GM12872 (cell line): Measurements from ENCODE around the gene ANAPC16.

Experiments
- CTCF ChIP-seq: IDR thresholded peaks from 3 replicates; pipeline ENCODE4 v1.5.1; 2011; ENCODE audit warnings: low read depth, mild to moderate bottlenecking, low read length, moderate library complexity; ENCODE audit not compliant: insufficient read depth

Gene ANAPC16

GRCh38 chr10:72251635-72252034 lies 35.8 kb downstream of the ANAPC16 start:
- TF ChIP-seq CTCF, result no peak

GRCh38 chr10:72252972-72253371 lies 37.2 kb downstream of the ANAPC16 start:
- no peak for TF ChIP-seq CTCF

GRCh38 chr10:72253578-72253977 lies 37.8 kb downstream of the ANAPC16 start:
- TF ChIP-seq CTCF, result no peak

- TF ChIP-seq CTCF, result no peak
These were observed 39.2 kb downstream of the ANAPC16 start for GRCh38 chr10:72254813-72255568.

GRCh38 chr10:72255977-72256729 lies 40.3 kb downstream of the ANAPC16 start:
- TF ChIP-seq CTCF, result no peak

- TF ChIP-seq CTCF, result no peak
These were observed 41.5 kb downstream of the ANAPC16 start for GRCh38 chr10:72257051-72257892.

GRCh38 chr10:72258617-72259016 lies 42.8 kb downstream of the ANAPC16 start:
- no peak for TF ChIP-seq CTCF
